GM18867 (cell line): Measurements from ENCODE around the gene KDM8.
"Not testable (repeated sequence)": the region's sequence is repeated elsewhere in the genome, so short reads cannot be mapped to it uniquely, and the experiment has no call there.

Experiments
- ATAC-seq: cut with Tn5 transposase; IDR thresholded peaks from one replicate; pipeline ENCODE4 v1.9.1; 2021; ENCODE audit warnings: mild to moderate bottlenecking, moderate library complexity; ENCODE audit not compliant: unreplicated experiment

Gene KDM8

DNA sequence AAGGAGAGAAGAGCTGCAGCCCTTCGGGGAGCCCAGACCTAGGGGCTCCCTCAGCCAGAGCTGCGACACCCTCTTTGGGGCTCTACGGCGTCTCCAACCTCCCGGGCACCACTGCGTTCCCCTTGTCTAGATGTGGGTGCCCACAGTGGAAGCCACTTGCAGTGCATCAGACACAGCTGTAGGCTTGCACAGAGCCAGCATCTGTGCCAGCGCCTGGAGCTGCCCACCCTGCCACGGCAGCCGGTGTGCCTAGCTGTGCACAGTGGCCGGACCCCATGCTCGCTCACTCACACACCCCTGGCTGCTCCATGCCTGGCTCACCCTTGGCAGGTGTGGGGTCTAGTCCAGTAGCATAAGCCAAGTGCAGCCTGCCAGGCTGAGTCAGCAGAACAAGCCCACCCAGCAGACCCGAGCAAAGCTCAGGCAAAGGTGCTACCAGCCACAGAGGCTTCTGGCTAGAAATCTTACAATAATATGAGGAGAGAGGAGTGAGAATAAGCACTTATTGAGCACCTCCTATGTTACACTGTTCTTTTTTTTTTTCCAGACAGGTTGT, 12.9 kb upstream of the KDM8 start:
- no peak for ATAC-seq

DNA sequence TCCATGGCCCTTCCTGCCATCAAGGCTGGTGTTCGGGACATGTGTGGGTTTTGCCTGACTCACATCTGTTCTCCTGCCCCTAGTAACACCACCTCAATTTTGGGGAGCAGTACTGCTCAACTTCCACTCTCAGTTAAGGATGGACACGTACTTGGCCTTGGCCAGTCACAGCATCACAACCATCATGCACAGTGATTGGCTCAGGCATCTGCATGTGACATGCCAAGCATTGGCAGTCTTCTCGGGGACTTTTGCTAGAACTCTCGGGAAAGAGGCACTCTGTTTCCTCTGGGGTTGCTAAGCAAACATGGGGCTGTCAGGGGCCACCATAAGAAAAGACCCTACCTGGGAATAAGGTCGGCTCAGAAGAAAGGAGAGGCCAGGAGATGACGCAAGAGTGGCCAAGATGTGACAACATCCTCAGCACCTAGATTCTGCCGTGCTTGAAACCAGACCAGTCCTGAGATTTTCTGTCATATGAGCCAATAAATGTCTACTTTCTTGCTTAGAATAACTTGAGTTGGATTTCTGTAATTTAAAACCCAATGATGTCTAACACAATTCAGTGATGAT, 11.9 kb upstream of the KDM8 start:
- no peak for ATAC-seq

DNA sequence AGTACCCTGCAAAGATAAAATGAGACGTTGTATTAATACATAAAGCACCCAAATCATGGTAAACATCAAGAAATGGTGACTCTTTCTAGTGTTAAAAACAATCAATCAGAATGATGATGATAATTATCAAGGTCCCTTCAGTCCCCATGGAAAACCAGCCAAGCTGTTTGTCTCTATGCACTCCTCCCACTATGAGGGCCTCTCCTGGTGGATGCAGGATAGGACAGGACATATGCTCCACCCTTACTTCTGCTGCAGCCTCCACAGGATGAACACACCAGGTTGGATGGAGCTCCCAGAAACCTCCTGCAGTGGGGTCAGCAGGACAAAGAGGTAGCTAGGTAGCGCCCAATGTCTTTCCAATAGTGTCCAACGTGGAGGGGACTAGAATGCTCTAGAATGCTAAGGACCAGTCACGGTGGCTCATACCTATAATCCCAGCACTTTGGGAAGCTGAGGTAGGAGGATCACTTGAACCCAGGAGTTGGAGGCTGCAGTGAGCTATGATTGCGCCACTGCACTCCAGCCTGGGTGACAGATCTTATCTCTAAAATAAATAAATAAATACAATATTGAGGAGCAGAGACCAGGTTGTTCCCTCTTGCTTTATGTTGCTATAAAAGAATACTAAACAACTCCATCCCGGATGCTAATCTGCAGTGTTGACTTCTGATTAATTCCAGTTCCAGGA, 9.9 kb upstream of the KDM8 start:
- ATAC-seq, result no peak

DNA sequence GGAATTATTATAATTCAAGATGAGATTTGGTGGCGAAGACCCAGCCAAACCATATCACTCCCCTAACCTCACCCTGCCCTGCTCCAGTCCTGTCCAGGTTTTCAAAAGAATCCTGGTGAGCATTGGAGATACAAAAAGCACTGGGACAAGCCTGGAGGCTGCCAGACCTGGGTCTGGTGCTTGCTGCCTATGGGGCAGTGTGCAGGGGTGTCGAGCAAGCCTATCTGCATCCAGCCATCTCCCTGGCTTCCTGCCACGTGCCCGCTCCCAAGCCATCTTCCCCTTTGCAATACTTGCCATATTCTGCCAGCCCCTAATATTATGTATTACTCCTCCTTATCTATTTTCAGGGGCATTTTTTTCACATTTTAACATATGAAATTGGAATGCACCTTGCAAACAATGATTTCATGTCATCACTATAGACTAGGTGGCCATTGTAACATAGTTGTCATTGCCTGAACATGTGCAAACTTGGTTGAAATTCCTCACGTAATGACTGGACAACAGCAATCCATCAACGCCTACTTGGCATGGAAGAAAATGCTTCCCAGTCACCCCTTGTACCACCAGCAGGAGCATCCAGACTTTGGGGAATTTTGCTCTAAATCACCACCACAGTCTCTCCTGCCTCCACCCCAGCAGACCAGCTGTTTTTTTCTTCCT, 8.1 kb upstream of the KDM8 start:
- no peak for ATAC-seq

DNA sequence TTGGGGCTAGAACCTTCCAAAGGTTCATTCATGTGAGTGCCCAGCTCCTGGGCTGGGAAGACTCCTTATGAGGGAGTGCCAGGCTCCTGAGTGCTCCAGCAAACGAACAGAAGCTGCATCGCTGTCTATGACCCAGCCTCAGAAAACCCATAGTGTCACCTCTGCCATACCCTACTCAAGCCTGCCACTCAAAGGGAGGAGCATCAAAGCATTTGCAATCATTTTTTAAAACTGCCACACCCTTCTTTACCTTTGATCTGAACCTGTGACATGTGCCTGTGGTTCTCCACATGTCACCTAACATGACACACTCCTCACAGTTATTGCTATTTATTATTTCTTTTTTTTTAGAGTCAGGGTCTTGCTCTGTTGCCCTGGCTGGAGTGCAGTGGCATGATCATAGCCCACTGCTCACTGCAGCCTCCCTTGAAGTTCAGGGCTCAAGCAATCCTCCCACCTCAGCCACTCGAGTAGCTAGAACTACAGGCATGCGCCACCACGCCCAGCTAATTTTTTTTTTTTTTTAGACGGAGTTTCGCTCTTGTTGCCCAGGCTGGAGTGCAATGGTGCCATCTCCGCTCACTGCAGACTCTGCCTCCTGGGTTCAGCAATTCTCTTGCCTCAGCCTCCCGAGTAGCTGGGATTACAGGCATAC, 7.3 kb upstream of the KDM8 start:
- no peak for ATAC-seq

DNA sequence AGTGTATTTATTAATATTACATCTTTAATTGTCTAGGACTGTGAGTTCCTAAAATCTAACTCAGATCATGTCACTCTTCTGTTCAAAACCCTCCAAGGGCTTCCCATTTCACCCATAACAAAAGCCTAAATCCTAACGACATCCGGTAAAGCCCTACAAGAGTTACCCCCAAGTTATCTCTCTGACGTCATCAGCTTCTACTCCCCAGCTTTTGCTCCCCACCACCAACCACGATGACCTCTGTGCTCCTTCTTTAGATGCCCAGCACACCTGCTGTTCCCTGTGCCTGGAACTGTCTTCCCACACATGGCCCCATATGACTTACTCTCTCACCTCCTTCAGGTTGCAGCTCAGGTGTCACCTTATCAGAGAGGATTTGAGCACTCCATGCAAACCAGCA, 6.3 kb upstream of the KDM8 start:
- ATAC-seq, result no peak

DNA sequence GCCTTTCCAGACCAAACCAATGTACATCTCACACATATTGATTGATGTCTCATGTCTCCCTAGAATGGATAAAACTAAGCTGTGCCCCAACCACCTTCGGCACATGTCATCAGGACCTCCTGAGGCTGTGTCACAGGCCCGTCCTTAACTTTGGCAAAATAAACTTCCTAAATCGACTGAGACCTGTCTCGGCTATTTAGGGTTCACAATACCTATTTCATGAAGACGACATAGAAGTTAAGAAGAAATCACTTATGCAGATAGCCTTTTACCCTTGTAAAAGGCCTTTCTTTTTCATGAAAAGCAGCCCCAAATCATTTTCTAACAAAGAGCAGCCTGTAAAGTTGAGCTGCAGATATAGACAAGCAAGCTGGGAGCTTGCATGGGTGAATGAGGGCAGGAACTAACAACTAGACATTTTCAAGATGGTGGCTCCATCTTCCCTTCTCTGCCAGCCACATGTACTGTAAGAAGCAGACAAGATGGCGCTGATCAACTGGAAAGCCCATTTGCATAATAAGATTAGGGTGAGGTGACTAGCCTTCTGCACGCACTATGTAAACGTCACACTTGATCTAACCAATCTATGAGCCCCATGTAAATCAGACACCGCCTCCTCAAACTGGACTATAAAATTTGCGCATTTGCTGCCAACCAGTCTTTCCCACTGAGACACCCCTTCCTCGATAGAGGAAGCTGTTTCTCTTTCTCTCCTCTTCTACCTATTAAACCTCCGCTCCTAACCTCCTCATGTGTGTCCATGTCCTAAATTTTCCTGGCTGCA, 4.7 kb upstream of the KDM8 start:
- ATAC-seq, result no peak

DNA sequence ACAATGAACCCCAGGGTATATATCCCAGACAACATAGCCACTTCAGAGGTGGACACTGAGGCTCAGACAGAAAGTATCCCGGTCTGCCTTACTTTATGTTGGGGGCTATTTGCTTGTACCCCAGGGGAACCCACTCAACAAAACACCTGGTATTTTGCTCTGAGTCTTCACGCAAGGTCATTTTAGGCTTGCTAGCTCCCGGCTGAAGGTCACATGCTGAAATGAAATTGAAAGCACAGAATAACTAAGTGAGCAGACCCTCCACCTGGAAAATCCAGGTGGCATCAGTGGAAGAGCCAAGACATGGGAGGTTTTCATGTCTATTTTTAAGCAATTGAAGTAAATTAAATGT, 4.1 kb upstream of the KDM8 start:
- no peak for ATAC-seq

DNA sequence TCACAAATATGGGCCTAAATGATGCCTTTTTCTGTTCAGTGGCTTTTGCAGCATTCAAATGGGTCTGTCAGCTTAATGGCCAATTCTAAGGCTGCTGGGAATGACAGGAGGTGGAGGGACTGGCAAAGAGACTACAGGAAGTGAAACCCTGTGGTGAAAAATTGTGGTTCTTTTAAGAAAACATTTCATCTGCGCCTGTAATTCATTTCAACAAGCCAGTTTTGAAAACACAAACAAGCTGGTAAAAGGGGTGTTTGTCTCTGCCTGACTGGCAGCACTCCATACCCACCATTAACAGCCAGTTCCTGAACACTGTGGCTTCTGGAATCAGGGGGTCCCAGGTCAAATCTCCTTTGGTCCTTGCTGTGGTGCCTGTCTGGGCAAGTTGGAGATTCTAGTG, 3.6 kb upstream of the KDM8 start:
- peak; percentile 28 for ATAC-seq

DNA sequence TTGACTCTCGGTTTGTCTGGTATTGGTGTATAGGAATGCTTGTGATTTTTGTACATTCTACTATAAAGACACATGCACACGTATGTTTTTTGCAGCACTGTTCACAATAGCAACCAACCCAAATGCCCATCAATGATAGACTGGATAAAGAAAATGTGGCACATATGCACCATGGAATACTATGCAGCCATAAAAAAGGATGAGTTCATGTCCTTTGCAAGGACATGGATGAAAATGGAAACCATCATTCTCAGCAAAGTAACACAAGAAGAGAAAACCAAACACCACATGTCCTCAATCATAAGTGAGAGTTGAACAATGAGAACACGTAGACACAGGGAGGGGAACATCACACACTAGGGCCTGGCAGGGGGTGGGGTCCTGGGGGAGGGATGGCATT, 2.4 kb upstream of the KDM8 start:
- not testable (repeated sequence) for ATAC-seq

DNA sequence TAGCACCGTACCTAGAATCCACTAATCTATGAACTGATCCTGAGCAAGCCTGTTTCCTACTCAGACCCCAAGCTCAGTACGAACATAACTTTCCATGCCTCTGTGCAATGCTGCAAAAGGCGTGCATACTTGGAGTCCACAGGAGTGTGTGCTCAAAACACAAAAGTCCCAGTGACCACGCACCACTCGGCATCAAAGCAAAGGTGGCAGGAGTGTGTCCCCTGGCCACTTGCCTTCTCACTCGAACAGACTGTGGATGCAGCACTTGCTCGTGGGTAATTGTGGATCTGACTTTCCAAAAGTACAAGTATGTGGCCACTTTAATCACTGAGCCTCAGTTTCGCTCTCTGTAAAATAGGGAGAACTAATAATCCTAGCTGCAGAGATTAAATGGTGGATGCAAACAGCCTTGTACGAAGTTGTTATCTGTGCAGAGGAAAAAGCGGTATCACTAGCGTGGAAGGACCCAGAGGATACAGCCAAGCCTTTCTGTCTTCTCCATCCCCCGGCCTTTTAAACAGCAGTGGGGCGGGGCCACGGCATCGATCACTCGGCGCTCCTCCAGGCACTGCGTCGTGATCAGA, 311 bp upstream of the KDM8 start:
- peak; percentile 63 for ATAC-seq

DNA sequence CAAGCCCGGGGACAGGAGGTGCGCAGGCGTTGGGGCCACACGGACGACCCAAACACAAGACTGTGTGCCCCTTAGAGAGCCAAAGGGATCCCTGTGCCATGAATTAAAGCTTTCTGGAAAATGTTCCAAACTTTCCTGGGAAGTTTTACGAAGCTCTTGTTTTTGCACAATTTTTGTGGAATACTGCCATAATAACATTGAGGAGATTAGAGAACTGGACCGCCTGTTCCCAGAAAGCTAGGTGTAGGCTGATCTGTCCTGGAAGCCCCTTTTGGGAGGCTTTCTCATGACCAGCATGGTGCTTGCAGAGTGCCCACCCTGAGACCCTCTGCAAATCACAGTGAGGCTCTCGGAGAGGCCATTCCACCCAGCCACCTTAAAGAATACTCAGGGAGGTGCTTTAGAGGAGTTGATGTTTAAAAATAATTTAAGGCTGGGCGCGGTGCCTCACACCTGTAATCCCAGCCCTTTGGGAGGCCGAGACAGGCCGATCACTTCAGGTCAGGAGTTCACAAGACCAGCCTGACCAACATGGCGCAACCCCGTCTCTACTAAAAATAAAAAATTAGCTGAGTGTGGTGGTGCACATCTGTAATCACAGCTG, 1.1 kb downstream of the KDM8 start:
- no peak for ATAC-seq

DNA sequence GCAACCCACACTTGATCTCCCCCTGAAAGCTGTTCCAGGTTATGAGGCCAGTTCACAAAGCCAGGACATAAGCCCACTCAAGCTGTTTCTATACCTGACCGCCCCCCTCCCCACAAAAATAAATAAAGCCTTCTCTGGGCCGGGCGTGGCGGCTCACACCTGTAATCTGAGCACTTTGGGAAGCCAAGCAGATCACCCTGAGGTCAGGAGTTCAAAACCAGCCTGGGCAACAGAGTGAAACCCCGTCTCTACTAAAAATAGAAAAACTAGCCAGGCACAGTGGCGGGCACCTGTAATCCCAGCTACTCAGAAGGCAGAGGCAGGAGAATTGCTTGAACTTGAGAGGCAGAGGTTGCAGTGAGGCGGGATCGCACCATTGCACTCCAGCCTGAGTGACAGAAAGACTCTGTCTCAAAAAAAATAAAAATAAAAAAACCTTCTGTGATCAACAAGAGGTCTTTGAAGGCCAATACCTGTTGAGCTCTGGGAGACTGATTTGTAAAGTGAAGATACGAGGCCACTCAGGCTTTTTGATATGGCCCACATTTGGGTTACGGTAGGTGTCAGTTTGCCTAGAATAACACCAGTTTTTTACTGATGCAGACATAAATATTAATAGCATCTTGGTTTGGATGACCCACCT, 2.2 kb downstream of the KDM8 start:
- no peak for ATAC-seq

DNA sequence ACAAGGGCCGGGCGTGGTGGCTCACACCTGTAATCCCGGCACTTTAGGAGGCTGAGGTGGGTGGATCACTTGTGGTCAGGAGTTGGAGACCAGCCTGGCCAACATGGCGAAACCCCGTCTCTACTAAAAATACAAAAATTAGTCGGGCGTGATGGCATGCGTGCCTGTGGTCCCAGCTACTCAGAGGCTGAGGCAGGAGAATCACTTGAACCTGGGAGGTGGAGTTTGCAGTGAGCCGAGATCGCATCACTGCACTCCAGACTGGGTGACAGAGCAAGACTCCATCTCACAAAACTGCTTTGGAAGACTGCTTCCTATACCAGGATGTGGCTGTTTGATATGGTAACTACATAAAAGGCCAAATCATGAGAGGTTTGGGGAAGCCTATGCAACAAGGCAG, 3.8 kb downstream of the KDM8 start:
- ATAC-seq, result not testable (repeated sequence)

DNA sequence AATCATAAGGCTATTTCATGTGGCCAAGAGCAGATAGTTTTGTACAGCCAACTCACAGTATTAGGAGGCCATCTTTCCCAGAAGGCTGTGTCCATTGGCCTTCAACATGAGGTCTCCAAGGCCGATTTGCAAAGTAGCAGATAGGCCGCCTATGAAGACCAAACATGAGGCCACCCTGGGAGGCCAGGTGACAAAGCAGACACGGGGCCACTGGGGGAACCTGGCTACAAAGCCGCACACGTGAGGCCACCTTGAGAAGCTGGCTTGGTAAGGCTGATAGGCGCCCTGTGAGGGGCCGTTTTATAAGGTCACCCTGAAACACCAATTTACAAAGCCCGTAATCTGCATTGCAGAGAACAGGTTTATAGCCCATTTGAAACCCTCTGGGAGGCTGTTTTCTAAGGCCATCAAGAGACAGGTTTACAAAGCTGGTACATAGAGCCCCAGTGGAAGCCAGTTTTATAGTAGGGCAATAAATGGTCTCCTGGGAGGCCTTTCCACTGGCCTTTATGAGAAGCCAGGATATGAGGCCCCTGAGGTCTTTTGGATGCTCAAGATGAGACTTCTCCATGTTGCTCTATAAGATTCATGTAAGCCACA, 4.9 kb downstream of the KDM8 start:
- ATAC-seq, result no peak

DNA sequence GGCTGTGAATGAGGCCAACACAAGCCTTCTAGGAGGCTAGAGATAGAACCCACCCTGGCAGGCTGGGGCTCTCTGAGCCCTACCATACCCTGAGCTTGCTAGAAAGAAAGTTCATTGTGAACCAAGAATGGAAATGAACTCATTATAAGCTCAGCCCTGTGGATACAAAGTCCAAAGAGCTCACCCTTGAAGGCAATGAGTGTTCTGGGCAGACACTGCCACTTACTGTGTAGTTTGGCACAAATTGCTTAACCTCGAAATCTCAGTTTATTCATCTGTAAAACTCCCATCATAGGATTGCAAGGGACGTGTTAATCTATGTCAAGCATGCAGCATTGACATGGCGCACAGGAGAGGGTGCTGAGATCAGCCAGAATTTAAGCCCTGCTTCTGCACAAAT, 5.5 kb downstream of the KDM8 start:
- no peak for ATAC-seq

DNA sequence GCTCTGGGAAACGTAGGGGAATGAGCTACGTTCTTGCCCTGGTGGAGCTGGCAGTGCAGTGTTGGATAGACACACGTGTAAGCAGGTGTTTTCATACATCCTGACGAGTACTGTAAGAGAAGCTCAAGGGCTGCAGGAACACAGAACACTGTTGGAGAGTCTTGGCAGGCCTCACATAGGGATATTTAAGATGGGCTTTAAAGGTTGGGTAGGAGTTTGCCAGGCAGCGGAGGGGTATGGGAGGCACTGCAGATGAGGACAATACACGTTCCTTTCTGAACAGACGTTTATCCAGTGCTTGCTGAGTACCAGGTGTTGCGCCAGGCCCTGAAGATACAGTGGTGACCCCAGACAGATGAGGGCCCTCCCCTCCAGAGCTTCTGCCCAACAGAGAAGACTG, 6.3 kb downstream of the KDM8 start:
- no peak for ATAC-seq

DNA sequence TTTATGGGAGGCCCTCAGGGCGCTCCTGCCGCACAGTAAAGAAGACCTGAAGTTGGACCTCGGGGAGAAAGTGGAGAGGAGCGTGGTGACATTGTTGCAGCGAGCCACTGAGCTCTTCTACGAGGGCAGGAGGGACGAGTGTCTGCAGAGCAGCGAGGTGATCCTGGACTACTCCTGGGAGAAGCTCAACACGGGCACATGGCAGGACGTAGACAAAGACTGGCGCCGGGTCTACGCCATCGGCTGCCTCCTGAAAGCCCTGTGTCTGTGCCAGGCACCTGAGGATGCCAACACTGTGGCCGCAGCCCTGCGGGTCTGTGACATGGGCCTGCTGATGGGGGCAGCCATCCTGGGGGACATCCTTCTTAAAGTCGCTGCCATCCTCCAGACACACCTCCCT, 6.8 kb downstream of the KDM8 start:
- no peak for ATAC-seq

DNA sequence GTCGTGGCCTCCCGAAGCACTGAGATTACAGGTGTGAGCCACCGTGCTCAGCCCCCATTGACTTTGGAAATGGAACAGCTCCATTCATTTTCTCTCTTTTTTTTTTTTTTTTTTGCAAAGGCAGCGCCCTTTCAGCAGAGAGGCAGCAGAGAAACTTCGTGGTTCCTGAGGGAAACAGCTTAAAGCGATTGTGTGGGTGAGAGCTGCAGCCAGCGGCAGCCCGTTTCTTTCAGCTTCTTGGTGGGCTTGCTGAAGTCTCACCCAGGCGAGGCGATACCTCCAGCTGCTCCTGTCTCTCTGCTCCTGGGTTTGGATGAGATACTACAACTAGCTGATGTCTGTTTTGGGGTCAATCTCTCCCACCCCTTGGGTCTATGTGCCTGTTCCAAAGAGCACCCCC, 7.7 kb downstream of the KDM8 start:
- no peak for ATAC-seq
